Fibroblast of pulmonary artery (primary cell): ENCODE data around the gene AOPEP.

Source experiments
- DNase-seq: peaks from one replicate; pipeline ENCODE4 v3.0.0-alpha.2; 2010; ENCODE audit warnings: low read depth
- H3K4me3 ChIP-seq: replicated peaks from 2 replicates; pipeline ENCODE4 v1.5.1; 2011; ENCODE audit warnings: low read depth, mild to moderate bottlenecking, control low read depth, low read length, moderate library complexity
- TF ChIP-seq, protein P1 (sequence below): IDR thresholded peaks from 2 replicates; pipeline ENCODE4 v1.5.1; 2011; ENCODE audit warnings: mild to moderate bottlenecking, control low read depth, low read length, inconsistent platforms; ENCODE audit errors: missing control alignments

Gene AOPEP

DNA sequence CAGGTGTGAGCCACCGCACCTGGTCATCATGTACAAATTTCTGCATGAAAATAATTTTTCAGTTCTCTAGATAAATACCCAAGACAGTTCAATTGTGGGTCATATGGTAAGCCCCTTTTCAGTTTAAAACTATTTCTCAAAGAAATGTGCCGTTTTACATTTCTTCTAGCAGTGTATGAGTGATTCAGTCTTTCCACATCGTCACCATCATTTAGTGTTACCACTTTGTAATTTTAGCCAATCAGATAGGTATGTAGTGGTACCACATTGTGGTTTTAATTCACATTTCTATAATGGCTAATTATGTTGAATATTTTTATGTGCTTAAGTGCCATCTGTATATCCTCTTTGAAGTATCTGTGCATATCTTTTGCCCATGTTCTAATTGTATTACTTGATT lies 163.1 kb downstream of the AOPEP start:
- no peak for DNase-seq
- TF ChIP-seq, protein P1, sequence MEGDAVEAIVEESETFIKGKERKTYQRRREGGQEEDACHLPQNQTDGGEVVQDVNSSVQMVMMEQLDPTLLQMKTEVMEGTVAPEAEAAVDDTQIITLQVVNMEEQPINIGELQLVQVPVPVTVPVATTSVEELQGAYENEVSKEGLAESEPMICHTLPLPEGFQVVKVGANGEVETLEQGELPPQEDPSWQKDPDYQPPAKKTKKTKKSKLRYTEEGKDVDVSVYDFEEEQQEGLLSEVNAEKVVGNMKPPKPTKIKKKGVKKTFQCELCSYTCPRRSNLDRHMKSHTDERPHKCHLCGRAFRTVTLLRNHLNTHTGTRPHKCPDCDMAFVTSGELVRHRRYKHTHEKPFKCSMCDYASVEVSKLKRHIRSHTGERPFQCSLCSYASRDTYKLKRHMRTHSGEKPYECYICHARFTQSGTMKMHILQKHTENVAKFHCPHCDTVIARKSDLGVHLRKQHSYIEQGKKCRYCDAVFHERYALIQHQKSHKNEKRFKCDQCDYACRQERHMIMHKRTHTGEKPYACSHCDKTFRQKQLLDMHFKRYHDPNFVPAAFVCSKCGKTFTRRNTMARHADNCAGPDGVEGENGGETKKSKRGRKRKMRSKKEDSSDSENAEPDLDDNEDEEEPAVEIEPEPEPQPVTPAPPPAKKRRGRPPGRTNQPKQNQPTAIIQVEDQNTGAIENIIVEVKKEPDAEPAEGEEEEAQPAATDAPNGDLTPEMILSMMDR: no peak
- H3K4me3 ChIP-seq: no peak overlapping the region

- TF ChIP-seq, protein P1: no peak
- H3K4me3 ChIP-seq: no peak overlapping the region
- DNase-seq: no peak
Measured at GRCh38 chr9:94891183-94891582, 164.7 kb downstream of the AOPEP start.

DNA sequence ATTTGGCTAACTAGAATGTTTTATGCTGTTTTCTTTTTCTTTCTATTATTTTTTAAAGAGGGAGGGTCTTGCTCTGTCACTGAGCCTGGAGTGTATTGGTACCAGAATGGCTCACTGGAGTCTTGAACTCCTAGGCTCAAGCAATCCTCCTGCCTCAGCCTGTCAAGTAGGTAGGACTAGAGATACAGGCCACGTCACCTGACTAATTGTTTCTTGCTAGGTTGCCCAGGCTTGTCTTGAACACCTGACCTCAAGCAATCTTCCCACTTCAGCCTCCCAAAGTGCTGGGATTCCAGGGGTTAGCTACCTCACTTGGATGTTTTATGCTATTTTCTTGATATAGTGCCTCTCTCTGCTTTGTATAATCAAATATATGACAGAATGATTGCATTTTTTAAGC lies 166.2 kb downstream of the AOPEP start:
- TF ChIP-seq, protein P1: no peak
- DNase-seq: no peak

GRCh38 chr9:94894094-94894699 lies 167.7 kb downstream of the AOPEP start:
- TF ChIP-seq, protein P1: no peak
- no peak overlapping the region for H3K4me3 ChIP-seq
- peak; percentile 38 for DNase-seq

More for the DNA sequence above, 166.2 kb downstream of the AOPEP start:
- no peak overlapping the region for H3K4me3 ChIP-seq

DNA sequence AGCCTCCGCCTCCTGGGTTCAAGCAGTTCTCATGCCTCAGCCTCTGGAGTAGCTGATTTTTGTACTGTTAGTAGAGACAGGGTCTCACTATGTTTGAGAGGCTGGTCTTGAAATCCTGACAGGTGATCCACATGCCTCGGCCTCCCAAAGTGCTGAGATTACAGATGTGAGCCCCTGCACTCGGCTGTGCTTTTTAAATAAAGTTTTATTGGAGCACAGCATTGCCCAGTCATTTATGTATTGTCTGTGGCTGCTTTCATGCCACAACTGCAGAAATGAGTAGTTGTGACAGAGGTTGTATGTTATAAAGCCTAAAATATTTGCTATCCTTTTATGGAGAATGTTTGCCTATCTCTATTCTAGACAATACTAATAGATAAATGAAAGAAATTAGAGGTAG lies 169.2 kb downstream of the AOPEP start:
- H3K4me3 ChIP-seq: no peak overlapping the region
- TF ChIP-seq, protein P1: no peak
- no peak for DNase-seq

DNA sequence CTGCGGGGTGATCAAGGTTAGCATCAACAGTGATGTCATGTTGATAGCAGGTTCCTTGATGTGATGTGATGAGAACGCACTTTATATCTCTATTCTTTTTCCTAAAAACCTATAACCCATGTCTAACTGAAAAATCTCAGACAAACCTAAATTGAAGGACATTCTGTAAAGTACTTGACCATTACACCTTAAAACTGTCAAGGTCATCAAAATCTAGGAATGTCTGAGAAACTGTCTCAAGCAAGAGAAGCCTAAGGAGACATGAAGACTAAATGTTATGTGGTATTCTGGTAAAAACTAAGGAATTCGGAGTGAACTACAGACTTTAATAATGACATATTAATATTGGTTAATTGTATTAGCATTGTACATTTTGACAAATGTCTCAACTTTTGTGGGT lies 170.0 kb downstream of the AOPEP start:
- H3K4me3 ChIP-seq: no peak overlapping the region
- TF ChIP-seq, protein P1: no peak
- no peak for DNase-seq
